AG08396 (cell line): Measurements from ENCODE around the gene TIMM44.
"Not testable (repeated sequence)": the region's sequence is repeated elsewhere in the genome, so short reads cannot be mapped to it uniquely, and the experiment has no call there.

Experiments used
- DNase-seq: peaks from one replicate; pipeline ENCODE4 v3.0.0; 2012; ENCODE audit warnings: low spot score, mixed read lengths

The TIMM44 gene

DNA sequence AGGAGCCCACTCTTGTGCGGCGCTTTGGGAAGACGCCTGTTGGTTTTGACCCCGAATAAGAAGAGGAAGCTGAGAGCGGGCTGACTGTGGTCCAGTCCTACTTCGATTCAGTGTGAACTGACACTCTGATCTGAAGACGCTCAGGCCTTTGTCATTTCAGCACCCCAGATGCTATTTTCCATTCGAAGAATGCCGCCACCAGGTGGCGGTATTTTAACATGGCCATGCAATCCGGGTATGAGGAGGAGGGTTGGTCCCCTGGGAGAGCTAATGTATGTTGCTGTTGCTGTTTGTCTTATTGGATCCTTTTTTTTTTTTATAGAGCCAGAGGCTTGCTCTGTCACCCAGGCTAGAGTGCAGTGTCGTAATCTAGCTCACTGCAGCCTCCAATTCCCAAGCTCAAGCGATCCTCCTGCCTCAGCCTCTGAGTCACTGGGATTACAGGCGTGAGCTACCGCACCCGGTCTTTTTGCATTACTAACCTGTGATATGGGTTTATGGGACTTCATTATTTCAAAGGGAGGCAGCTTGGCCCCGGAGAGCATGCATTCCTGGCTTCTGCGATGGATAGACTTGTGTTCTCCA is 803 bp upstream of the TIMM44 start:
- DNase-seq: peak; percentile 84

DNA sequence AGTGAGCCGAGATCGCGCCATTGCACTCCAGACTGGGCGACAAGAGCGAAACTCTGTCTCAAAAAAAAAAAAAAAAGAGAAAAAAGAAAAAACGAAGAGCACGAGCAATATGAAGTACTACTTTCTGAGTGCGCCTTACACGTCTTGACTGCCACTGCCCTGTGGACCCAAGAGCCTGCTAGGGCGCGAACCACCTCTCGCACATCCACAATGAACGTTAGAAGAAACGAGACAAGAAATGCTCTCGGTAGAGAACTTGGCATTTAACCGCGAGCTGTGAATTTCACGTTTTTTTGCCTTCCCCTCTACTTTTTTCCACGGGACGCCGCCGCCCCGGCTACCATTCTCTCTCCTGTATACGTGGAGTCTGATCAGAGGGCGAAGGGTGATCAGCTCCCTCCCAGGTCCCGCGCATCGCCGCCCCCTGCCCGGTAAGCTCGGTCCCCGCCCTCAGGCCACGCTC is 454 bp downstream of the TIMM44 start:
- no peak for DNase-seq

DNA sequence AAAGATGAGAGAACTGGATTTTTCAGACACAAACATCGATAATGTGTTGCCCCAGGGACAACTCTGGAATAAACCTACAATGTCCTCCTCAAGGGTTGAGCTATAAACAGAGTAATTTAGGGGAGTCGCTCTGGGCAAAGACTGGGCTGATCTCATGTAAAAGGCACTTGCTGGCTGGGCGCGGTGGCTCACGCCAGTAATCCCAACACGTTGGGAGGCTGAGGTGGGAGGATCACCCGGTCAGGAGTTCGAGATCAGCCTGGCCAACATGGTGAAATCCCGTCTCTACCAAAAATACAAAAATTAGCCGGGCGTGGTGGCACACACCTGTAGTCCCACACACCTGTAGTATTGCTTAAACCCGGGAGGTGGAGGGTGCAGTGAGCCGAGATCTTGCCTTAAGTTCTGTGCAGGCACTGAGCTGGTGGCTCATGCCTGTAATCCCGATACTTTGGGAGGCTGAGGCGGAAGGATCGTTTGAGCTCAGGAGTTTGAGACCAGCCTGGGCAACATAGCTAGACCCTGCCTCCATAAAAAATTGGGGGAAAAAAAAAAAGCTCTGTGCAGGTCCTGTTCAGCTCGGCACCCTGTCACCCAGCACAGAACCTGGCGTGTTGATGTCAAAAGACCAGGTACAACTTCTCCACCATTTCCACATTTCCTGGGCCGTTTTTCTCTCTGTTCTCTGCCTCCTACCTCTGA is 1.4 kb downstream of the TIMM44 start:
- DNase-seq: no peak

DNA sequence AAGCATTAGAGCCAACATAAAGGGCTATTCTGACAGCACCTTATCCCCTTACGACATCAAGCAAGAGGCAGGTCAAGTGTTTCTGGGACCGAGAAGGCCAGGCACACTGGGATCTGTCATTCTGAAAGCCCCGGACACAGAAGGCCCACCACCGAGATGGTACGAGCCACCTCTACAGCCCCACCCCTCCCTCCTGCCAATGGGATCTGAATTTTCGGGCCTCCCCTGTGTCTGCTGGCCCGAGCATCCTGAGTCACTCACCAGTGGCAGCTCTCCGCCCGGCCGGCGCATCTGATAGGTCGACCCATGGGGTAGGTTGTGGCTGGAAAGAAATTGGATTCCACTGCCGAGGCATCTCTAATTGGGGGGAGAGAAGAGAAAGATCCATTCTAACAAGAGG is 2.6 kb downstream of the TIMM44 start:
- DNase-seq: no peak

DNA sequence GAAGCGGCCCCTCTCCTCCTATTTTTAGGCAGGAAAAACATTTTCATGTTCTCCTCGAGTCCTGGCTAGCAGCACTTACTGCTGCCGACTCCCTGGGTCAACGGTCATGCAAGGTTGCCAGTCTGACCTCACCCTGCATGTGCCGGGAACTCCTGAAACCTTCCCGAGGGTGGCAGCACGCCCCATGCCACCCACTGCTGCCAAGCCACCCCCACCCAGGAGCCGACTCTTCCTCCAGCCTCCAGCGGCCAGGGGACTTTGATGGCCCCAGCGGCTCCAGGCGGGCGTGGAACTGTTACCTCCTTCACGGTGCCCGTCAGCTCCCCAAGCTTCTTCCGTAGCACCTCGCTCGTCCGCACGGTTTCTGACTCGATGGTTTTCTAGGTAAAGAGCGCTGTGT is 8.7 kb downstream of the TIMM44 start:
- no peak for DNase-seq

DNA sequence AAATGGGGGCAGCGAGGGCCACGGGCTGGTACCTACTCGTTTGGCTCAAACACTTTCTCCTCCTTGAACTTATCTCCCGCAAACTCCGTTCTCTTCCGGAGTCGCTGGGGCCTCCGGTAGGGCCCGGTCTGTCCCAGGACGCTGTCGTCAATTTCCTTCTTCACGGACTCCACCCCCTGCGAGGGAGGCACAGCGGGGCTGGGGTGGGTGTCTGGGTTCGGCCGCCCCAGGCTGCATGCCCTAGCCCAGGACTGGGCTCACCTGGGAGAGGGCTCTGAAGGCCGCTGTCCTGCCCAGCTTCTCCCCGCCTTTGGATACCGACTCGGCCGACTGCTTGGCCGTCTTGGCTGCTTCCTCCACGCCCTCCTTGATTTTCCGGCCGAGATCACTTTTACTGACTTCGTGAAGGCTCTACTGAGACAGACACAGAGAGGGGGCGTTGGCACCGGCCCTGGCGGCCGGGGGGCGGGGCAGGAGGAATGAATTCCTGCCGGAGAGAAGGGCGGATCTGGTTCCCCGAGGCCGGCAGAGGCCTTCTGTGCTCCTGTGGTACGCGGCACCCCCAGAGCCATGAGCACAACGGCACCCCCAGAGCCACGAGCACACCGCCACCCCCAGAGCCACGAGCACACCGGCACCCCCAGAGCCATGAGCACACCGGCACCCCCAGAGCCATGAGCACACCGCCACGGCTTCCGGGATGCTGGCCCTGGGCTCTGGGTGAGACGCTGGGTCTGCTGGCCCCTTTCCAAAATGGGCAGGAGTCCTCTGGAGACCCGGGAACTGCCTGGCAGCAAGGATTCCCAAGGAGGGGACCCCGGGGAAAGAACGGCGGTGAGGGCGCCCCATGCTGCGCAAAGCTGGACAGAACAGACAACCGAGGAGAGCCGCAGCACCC is 9.4 kb downstream of the TIMM44 start:
- DNase-seq: no peak

DNA sequence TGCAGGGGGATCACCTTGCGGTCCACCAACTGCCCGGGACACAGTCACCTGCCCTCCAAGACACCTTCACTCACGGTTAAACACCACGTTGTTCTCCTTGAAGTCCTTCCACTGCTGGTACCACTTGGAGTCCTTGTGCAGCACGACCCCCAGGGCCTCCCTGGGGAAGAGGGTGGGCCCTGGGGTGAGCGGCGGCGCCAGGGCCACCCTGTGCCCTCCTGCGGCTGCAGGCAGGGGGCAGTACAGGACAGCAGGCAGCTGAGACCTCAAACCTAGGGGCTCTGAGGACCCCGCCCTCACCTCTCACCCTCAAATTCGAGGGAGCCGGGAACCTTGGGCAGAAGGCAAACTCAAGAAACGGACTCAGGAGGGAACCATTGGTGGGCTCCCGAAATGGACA is 10.1 kb downstream of the TIMM44 start:
- no peak for DNase-seq

DNA sequence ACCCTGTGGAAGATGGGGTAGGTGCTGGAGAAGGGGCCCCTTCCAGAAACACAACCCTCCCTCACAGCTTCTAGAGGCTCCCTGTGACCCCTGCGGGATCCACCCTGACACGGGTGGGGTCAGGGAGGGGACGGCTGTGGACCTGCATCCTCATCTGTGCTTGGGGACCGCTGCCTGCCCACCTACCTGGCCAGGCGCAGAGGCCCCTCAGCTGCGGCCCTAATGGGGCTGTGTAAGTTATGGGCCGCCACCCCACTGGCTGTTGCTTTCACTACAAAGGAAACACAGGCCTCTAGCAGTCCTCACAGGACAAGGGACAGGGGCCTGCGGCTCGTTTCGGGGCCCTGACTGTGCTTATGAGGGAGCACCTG is 10.6 kb downstream of the TIMM44 start:
- DNase-seq: no peak

DNA sequence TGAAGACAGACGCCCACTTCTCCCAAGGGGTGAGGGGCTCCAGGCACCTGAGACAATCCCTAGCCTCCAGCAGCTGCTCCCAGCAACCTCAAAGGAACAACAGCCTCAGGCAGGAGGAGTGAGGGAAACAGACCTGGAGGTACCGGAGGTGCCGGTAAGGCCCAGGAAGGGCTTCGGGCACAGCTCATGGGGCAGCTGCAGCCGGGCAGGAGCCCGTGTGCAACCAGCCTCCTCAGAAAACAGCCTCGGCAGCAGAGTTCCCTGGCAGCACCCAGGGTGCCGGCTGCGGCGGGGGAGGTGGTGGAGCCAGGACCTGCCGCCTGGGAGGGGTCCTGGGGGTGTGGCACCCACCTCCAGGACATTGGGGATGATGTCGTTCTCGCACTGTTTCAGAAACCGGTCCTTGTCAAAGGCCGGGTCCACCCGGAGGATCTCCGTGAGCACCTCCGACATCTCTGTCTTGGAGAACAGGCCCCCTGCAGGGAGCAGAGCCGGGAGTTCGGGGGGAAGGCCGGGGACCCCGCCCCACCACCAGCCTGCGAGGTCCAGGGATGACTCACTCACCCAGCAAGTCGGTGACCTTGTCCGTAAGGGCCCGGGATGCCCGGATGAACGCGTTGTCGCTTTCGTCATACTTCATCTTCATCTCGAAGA is 11.1 kb downstream of the TIMM44 start:
- DNase-seq: no peak

DNA sequence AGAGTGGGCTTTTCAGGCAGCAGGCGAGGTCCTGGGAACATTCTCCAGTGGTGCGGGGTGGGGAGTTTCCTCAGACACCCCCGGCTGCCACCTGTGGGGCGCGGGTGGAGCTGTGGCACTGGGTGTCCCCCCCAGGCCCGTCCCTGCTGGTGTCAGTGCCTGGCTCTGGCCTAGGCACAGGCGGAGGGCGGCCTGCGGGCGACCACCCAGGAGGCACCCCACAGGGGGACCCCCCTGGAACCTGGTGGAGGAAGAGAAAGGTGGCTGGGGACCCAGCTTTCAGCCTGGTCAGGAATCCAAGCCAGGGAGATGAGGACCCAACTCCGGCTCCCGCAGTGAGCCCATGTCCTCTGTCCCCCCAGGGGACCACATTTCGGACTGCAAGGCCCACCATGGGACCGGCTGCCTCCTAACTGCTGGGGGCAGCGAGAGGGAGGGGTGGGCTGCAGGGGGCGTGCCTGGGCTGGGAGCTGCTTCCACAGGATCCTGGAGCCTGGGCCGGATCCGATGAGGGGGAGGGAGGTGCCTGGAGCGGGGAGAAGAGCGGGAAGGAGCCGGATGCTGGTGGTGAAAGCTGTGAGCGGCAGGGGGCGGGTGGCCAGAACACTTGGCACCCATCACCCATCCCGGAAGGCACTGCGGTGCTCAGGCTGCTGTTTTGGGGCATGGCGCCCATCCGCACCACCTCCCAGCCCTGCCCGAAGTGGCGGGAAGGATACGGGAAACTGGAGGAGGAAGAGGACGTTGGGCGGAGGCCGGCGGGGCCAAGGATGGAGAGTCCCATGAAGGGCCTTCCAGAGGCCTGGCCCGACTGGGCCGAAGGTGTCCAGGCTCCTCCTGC is 12.0 kb downstream of the TIMM44 start:
- no peak for DNase-seq

DNA sequence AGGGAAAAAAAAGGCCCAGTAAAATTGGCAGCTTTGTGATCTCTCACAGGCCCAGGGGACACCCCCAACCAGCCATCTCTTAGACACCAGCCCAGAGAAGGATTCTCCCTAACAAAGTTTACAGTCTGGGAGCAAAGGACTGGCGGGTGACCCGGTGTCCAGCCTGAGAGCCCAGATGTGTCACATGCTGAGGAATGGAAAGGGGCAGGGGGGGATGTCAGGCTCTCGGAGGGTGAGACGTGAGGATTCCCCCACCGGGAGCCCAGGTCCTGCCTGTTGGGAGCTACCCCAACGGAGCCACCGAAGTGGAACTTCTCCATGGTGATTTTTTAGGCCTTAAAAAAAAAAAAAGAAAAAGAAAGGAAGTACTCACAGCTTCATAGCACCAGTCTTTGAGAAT is 12.7 kb downstream of the TIMM44 start:
- no peak for DNase-seq

DNA sequence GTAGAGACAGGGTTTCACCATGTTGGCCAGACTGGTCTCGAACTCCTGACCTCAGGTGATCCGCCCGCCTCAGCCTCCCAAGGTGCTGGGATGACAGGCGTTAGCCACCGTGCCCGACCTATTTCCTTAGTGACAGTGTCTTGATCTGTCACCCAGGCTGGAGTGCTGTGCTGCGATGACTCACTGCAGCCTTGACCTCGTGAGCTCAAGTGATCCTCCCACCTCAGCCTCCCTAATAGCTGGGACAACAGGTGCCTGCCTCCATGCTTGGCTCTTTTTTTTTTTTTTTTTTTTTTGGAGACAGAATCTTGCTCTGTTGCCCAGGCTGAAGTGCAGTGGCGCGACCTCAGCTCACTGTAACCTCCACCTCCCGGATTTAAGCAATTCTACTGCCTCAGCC is 13.4 kb downstream of the TIMM44 start:
- not testable (repeated sequence) for DNase-seq

DNA sequence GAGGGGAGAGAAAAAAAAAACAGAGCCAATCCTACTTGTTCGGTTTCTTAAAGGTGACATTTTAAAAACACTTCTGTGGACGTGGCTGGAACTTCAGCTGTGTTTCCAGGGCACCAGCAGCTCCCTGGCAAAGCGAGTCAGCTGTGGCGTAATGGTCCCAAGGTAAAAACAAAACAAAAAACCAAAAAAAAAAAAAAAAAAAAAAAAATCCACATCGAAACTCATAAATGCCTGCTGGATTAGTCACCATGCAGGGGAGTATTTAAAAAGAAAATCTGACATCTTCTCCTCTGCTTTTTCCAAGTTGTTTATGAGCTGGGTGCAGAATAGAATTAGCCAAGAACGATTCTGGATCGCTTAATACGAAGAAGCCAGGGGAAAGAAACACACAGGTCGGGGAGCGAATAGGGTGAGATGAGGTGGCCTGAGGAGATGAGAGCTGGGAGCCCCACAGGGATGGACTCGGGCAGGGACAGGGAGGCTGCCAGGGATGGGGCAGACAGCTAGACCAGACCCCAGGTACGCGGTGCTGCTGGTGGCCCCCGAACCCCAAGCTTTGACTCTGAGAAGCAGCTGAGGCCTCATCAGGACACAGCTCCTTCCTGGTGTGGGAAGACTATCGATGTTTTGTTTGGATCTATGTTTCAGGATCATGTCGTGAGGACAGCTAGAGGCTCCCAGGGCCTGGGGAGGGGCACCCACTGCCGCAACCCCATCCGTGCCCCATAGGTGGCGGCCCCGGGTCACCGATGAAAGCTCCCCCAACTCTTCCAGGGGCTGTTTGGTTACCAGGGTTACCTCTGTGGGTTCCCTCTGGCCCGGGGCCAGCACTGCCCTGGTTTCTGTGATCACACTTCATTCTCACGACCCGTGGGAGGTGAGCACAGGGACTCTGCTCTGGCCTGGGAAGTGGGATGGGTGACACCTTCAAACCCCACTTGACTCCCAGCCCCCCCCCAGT is 14.4 kb downstream of the TIMM44 start:
- peak; percentile 83 for DNase-seq

DNA sequence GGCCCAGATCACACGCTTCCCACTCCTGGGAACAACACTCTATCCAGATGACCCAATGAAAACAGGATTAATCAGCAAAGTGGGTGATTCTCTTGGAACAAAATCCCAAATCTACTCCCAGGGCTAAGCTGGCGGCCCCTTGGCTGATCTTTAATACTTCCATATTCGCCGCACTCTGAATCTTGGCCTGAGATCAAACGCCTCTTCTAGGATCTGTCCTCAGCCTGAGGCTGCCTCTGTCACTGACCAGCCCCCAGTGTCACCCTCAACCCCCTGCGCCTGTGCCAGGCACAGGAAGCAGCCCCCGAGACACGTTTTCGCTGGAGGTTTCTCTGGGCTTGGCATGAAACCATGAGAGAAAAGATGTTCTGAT is 15.1 kb downstream of the TIMM44 start:
- DNase-seq: no peak

DNA sequence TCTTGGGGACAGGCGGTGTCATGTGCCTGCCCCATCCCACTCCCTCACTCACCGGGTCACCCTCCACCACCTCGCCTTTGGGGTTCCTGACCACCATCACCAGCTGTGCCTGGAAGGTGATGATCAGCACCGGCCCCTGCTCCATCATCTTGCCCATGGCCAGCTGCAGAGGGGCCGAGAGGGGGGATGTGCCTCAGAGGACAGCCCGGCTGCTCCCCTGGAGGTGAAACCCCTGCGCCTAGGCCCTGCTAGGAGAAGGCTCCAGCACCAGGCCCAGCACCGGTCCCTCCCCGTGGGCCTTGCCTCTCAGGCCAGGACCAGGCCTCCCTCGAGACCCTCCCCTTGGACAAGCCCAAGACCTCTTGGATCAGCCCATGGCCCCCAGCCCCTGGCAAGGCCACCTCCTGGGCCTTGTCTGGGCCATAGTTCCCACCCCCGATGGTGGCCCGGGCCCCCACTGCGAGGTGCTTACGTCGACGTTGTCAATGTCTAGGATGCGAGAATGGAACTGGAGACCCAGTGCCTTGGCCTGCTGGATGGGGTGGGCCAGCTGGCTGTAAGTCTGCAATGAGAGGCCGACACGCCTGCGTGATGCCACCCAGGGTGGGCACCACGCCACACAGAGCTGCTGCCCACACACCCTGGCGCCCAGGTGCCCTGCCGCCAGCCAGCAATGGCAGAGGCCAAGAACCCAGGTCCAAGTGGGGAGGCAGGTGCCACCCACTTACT is 15.7 kb downstream of the TIMM44 start:
- DNase-seq: no peak

DNA sequence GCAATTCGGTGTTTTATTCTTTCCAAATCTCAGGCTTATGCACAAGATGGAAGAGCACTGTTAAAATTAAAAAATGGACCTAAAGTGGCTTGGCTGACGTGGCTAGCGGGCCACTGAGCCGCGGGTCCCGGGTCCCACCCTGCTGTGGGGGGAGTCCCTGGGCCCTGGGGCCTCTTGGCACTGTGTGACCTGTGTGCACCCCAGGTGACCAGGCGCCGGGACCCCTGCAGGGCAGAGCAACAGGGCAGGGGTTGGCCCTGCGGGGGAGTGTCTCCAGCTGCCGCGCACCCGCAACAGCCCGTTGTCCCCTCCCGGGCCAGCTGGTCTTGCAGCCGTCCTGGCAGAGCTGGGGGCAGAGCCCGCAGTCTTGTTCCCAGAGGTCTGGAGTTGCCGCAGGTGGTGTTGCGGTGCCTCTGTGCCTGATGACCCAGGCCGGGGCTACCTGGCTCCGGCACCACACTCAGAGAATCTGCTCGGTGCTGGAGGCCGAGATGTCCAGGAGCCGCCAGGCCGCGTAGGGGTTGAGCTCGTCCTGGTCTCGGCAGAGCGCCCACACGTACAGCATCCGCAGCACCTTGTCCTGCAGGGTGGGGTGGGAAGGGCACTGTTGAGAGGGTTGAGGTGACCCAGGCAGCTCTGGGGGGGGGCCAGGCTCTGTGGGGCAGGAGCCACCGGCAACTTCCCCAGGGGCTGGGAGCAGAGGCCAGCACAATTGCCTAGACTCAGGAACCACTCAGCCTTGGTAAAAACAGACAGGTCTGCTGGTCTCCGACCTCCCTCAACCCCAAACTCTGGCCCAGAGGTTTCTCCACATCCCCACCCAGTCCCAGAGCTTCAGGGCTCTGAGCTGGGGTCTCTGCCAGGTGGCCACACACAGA is 16.5 kb downstream of the TIMM44 start:
- no peak for DNase-seq

DNA sequence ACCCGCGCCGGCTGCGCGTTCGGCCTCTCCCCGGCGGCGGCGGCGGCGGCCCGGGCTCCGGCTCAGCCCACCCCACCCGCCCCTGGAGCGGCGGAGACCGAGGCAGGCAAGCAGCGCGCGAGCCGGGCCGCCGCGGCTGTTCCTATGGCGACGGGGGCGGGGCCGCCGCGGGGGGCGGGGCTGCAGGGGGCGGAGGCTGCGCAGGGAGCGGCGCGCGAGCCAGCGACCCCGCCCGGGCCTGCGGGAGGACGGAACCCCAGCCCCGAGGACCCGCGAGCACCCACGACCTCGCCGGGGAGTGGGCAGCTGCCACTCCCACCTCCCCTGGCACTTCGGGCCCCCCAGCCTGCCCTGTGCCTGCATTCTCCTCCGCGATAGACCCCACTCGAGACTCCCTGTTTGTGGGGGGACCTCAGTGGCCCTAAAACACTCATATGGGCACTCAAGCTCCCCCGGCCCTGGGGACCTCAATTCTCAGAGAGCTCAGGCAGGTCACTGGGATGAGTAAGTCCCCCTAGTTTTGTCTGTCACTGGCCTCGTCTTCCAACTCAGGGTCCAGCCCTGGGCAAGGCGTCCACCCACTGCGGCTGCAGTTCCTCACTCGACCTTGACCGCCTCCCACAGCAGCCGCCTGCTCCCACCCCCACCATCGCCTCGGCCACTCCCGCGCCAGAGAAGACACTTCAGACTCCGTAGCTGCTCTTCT is 17.3 kb downstream of the TIMM44 start, which contains the start of gene CTXN1:
TSS of gene CTXN1 (minus strand) at position 115 of the 706 bp plus-strand sequence. CDS start 597 bp downstream, outside the sequence.
- DNase-seq: peak; percentile 90
